NCI-H1436 (cell line): ENCODE measurements around the gene COPE.

Experiments used
- DNase-seq: peaks from one replicate; lab custom pipeline; 2025; lab: John Stamatoyannopoulos, UW

Gene COPE

GRCh38 chr19:18851673-18852325 is 67.4 kb downstream of the COPE start:
- no peak for DNase-seq

GRCh38 chr19:18850471-18851375 is 68.5 kb downstream of the COPE start:
- no peak for DNase-seq

GRCh38 chr19:18849838-18850400 is 69.3 kb downstream of the COPE start:
- DNase-seq, result no peak
